Measurements from ENCODE around the gene NEURL1.

The NEURL1 gene

DNA sequence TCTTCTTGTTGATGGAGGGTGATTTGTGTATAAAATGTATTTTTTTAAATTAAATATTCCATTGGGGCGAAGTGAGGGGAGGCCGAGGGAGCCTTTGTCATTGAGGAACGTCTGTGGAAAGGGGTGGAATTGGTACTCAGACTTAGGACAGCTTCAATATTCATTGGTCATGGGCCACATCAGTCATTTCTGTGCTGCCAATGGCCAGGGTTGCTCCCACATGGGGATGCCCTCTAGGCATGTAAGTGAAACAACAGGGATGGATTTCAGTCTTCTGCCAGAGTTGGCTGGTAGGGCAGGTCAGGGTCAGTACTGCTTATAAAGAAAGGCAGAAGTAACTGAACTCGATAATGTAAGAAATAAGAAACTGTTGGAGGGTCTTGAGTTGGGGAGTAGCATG lies 47.2 kb downstream of the NEURL1 start:
- Histone ChIP-seq H3K23ac (ENCODE audit: low read length in 2 of 2) (no peak overlapping the region), H2BK120ac (ENCODE audit: low read depth, low read length) (no peak overlapping the region), H3K9ac (ENCODE audit: low read length) (no peak overlapping the region), H3K27ac (ENCODE audit: low read length, poor library complexity, severe bottlenecking) (no peak overlapping the region), H2AK5ac (ENCODE audit: low read length, severe bottlenecking) (no peak overlapping the region), H3K18ac (ENCODE audit: low read depth in 1 of 2, low read length in 2 of 2) (no peak overlapping the region), H2BK12ac (ENCODE audit: low read length in 2 of 2) (no peak overlapping the region), H3K36me3 (ENCODE audit: control insufficient read depth in 1 of 2, insufficient read depth in 2 of 2, low read depth in 1 of 2, low read length in 2 of 2) (no peaks in the 10 kb centered on the region), H2AFZ (ENCODE audit: low read depth, low read length) (no peak overlapping the region), H3K9me3 (ENCODE audit: control insufficient read depth, low read length) (no peaks in the 10 kb centered on the region), H3K4me3 (ENCODE audit: insufficient read depth in 1 of 2, low read depth in 1 of 2, low read length in 2 of 2) (no peak overlapping the region), H3K4me1 (ENCODE audit: control insufficient read depth, insufficient read depth, low read depth, low read length) (peaks cover 7% of the 10 kb centered on the region), H4K8ac (ENCODE audit: low read length) (no peak overlapping the region), H3K4me2 (ENCODE audit: low read length, poor library complexity, severe bottlenecking) (no peak overlapping the region), H4K91ac (ENCODE audit: low read length) (no peak overlapping the region), H3K14ac (ENCODE audit: low read length in 2 of 2) (no peak overlapping the region), H3K4ac (ENCODE audit: low read depth in 1 of 2, low read length in 2 of 2) (no peak overlapping the region), H3K79me1 (replicated peaks; ENCODE audit: low read length, poor library complexity, severe bottlenecking) (no peaks in the 10 kb centered on the region), H2BK15ac (ENCODE audit: low read depth, poor library complexity, severe bottlenecking) (no peak overlapping the region), H2BK5ac (ENCODE audit: low read depth, low read length, poor library complexity, severe bottlenecking) (no peak overlapping the region), H3K27me3 (ENCODE audit: control insufficient read depth in 1 of 2, insufficient read depth in 1 of 2, low read length in 2 of 2) (peaks cover 76 to 87% of the 10 kb centered on the region in 2 experiments)
- WGBS: 80% methylated on average over 4 of the region's 4 CpGs
- DNase-seq: no peak

DNA sequence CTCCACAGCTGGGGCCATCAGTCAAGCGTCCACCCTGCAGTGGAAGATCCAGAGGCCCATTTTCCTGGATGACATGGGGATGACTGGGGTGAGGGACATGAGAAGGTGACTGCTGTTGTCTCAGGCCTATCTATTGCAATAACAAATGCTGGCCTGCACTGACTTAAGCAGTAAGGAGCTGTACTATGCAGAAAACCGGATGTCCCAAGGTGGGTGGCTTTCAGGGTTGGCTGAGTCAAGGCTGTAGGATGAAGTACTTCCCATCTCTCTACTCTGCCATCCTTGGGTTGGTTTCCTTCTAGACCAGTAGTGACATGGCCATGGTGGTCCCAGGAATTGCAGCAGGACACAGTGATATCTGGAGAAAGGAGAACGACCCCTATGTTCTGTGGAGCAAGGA lies 48.1 kb downstream of the NEURL1 start:
- H3K79me1 ChIP-seq (replicated peaks; ENCODE audit: low read length, poor library complexity, severe bottlenecking): no peaks in the 10 kb centered on the region
- H3K23ac ChIP-seq (ENCODE audit: low read length in 2 of 2): no peak overlapping the region
- H2BK5ac ChIP-seq (ENCODE audit: low read depth, low read length, poor library complexity, severe bottlenecking): no peak overlapping the region
- H2BK15ac ChIP-seq (ENCODE audit: low read depth, poor library complexity, severe bottlenecking): no peak overlapping the region
- no peak overlapping the region for H3K4me2 ChIP-seq (ENCODE audit: low read length, poor library complexity, severe bottlenecking)
- H2BK120ac ChIP-seq (ENCODE audit: low read depth, low read length): no peak overlapping the region
- no peak overlapping the region for H3K27ac ChIP-seq (ENCODE audit: low read length, poor library complexity, severe bottlenecking)
- WGBS: 92% methylated on average over 3 of the region's 3 CpGs
- H4K91ac ChIP-seq (ENCODE audit: low read length): no peak overlapping the region
- H3K9ac ChIP-seq (ENCODE audit: low read length): no peak overlapping the region
- no peak overlapping the region for H2AK5ac ChIP-seq (ENCODE audit: low read length, severe bottlenecking)
- no peak for DNase-seq
- peaks cover 7% of the 10 kb centered on the region for H3K4me1 ChIP-seq (ENCODE audit: control insufficient read depth, insufficient read depth, low read depth, low read length)
- no peak overlapping the region for H4K8ac ChIP-seq (ENCODE audit: low read length)
- H3K4ac ChIP-seq (ENCODE audit: low read depth in 1 of 2, low read length in 2 of 2): no peak overlapping the region
- H2BK12ac ChIP-seq (ENCODE audit: low read length in 2 of 2): no peak overlapping the region
- H3K14ac ChIP-seq (ENCODE audit: low read length in 2 of 2): no peak overlapping the region
- no peaks in the 10 kb centered on the region for H3K9me3 ChIP-seq (ENCODE audit: control insufficient read depth, low read length)
- H3K36me3 ChIP-seq (ENCODE audit: control insufficient read depth in 1 of 2, insufficient read depth in 2 of 2, low read depth in 1 of 2, low read length in 2 of 2): no peaks in the 10 kb centered on the region
- no peak overlapping the region for H2AFZ ChIP-seq (ENCODE audit: low read depth, low read length)
- H3K18ac ChIP-seq (ENCODE audit: low read depth in 1 of 2, low read length in 2 of 2): no peak overlapping the region
- H3K27me3 ChIP-seq (ENCODE audit: control insufficient read depth in 1 of 2, insufficient read depth in 1 of 2, low read length in 2 of 2): peaks cover 78 to 93% of the 10 kb centered on the region in 2 experiments
- no peak overlapping the region for H3K4me3 ChIP-seq (ENCODE audit: insufficient read depth in 1 of 2, low read depth in 1 of 2, low read length in 2 of 2)

DNA sequence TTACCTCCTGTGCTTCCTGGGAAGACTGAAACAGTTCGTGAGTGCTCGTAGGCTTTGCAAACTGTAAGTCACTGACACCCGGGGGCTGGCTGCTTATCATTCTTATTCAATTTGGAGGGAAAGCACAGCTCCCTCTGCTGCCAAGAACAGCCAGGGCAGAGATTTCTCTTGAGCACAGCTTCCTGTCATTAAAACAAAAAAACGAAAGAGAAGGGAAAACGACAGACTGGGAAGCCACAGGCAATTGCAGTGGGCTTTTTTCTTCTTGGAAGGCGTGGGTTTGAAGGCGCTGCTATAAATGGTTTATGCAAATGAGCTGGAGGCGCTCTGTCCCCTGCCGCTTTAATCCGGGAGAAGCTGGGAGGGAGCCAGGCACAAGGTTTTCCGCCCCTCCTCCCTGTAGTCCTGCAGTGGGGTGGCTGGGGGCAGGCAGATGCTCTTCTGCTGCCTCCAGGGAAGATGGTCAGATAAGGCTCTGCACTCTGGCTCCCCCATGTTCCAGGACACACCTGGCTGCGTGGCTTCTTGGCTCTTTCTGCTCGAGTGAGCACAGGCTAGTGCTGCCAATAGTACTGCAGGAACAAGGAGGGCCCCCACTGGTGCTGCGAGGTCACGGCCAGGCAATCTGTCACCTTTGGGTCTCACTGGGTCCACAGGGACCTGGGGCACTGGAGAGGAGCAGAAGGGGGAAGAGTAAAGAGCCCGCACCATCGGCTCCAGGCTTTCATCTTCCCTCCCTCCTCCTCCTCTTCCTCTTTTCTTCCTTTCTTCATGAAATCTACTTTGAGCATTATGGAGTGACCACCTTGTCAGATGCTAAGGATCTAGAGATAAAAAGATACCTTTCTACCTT lies 49.5 kb downstream of the NEURL1 start:
- Histone ChIP-seq H3K9ac (ENCODE audit: low read length) (peak overlapping the region; percentile 62), H3K4ac (ENCODE audit: low read depth in 1 of 2, low read length in 2 of 2) (no peak overlapping the region), H2AK5ac (ENCODE audit: low read length, severe bottlenecking) (no peak overlapping the region), H3K27me3 (ENCODE audit: control insufficient read depth in 1 of 2, insufficient read depth in 1 of 2, low read length in 2 of 2) (peaks cover 87 to 92% of the 10 kb centered on the region in 2 experiments), H4K91ac (ENCODE audit: low read length) (no peak overlapping the region), H3K18ac (ENCODE audit: low read depth in 1 of 2, low read length in 2 of 2) (no peak overlapping the region), H2AFZ (ENCODE audit: low read depth, low read length) (no peak overlapping the region), H2BK12ac (ENCODE audit: low read length in 2 of 2) (peak overlapping the region in 1 of 2 experiments; percentile 51), H3K14ac (ENCODE audit: low read length in 2 of 2) (no peak overlapping the region), H2BK15ac (ENCODE audit: low read depth, poor library complexity, severe bottlenecking) (no peak overlapping the region), H3K4me2 (ENCODE audit: low read length, poor library complexity, severe bottlenecking) (peak overlapping the region; percentile 66), H3K23ac (ENCODE audit: low read length in 2 of 2) (no peak overlapping the region), H3K4me3 (ENCODE audit: insufficient read depth in 1 of 2, low read depth in 1 of 2, low read length in 2 of 2) (peak overlapping the region; percentile 38 to 76), H3K27ac (ENCODE audit: low read length, poor library complexity, severe bottlenecking) (no peak overlapping the region), H3K79me1 (replicated peaks; ENCODE audit: low read length, poor library complexity, severe bottlenecking) (no peaks in the 10 kb centered on the region), H3K4me1 (ENCODE audit: control insufficient read depth, insufficient read depth, low read depth, low read length) (peaks cover 7% of the 10 kb centered on the region), H4K8ac (ENCODE audit: low read length) (no peak overlapping the region), H2BK5ac (ENCODE audit: low read depth, low read length, poor library complexity, severe bottlenecking) (no peak overlapping the region), H2BK120ac (ENCODE audit: low read depth, low read length) (no peak overlapping the region), H3K36me3 (ENCODE audit: control insufficient read depth in 1 of 2, insufficient read depth in 2 of 2, low read depth in 1 of 2, low read length in 2 of 2) (no peaks in the 10 kb centered on the region), H3K9me3 (ENCODE audit: control insufficient read depth, low read length) (no peaks in the 10 kb centered on the region)
- peak; percentile 51 for DNase-seq
- 6% methylated on average over 12 of the region's 17 CpGs for WGBS

DNA sequence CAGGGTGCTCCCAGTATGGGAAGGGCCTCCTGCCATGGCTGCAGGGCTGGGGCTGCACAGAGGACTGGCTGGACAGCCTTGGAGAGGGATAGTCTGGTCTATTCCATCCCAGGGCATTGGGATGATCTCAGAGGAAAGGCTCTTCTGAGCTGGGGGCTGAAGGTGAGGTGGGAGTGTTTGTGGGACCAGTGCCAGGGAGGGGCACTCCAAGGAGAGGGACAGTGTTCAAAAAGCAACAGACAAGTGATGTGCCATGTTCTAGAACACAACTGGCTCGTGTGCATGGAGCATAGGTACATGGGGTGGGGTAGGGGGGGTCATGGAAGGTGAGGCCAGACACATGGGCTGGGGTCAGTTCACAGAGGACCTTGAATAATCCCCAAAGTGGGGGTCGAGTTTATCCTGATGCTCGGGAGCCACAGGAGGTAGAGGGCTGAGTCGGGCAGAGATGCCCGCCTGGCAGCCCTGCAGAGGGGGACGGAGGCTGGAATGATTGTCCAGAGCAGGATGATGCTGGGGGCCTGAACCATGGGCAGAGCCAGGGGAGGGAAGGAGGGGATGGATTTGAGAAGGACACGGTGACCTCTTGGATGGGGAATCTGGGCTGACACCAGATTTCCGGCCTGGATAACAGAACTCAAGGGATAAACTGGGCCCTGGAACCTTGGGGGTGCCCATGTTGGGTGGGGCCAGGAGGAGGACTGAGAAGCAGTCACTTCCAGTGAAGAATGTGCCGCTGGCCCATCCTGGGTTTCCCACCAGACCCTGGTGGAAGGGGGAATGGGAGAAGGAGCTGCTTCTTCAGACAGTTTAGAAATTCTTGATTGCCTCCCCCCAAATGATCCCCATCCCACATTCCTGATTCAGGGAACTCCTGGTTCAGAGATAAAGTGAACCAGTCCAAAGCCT lies 50.4 kb downstream of the NEURL1 start:
- Histone ChIP-seq H3K27me3 (ENCODE audit: control insufficient read depth in 1 of 2, insufficient read depth in 1 of 2, low read length in 2 of 2) (peaks cover 84 to 92% of the 10 kb centered on the region in 2 experiments), H3K4me2 (ENCODE audit: low read length, poor library complexity, severe bottlenecking) (no peak overlapping the region), H2AFZ (ENCODE audit: low read depth, low read length) (no peak overlapping the region), H4K91ac (ENCODE audit: low read length) (no peak overlapping the region), H2BK12ac (ENCODE audit: low read length in 2 of 2) (no peak overlapping the region), H3K9me3 (ENCODE audit: control insufficient read depth, low read length) (no peaks in the 10 kb centered on the region), H3K36me3 (ENCODE audit: control insufficient read depth in 1 of 2, insufficient read depth in 2 of 2, low read depth in 1 of 2, low read length in 2 of 2) (no peaks in the 10 kb centered on the region), H3K23ac (ENCODE audit: low read length in 2 of 2) (no peak overlapping the region), H3K4me3 (ENCODE audit: insufficient read depth in 1 of 2, low read depth in 1 of 2, low read length in 2 of 2) (no peak overlapping the region), H4K8ac (ENCODE audit: low read length) (no peak overlapping the region), H2AK5ac (ENCODE audit: low read length, severe bottlenecking) (no peak overlapping the region), H3K27ac (ENCODE audit: low read length, poor library complexity, severe bottlenecking) (no peak overlapping the region), H3K18ac (ENCODE audit: low read depth in 1 of 2, low read length in 2 of 2) (no peak overlapping the region), H3K79me1 (replicated peaks; ENCODE audit: low read length, poor library complexity, severe bottlenecking) (no peaks in the 10 kb centered on the region), H3K4ac (ENCODE audit: low read depth in 1 of 2, low read length in 2 of 2) (no peak overlapping the region), H3K9ac (ENCODE audit: low read length) (no peak overlapping the region), H2BK120ac (ENCODE audit: low read depth, low read length) (no peak overlapping the region), H2BK5ac (ENCODE audit: low read depth, low read length, poor library complexity, severe bottlenecking) (no peak overlapping the region), H3K14ac (ENCODE audit: low read length in 2 of 2) (peak overlapping the region in 1 of 2 experiments; percentile 36), H2BK15ac (ENCODE audit: low read depth, poor library complexity, severe bottlenecking) (no peak overlapping the region), H3K4me1 (ENCODE audit: control insufficient read depth, insufficient read depth, low read depth, low read length) (peaks cover 7% of the 10 kb centered on the region)
- no peak for DNase-seq
- WGBS: 91% methylated on average over 9 of the region's 9 CpGs
